Caki2 (cell line): ENCODE results near the gene PDE4D. TPM values are rescaled to one million over a fixed set of nuclear protein-coding genes. Genes with fewer than 3 reads are reported as not detected.
A peak's percentile ranks its signal among the peaks of the same experiment; 100 is the strongest.
"Not testable (repeated sequence)": the region's sequence is repeated elsewhere in the genome, so short reads cannot be mapped to it uniquely, and the experiment has no call there.

Experiments used
- DNase-seq: peaks from one replicate; pipeline ENCODE4 v3.0.0-alpha.2; 2015; ENCODE audit warnings: low read depth
- in situ Hi-C: cut with HindIII; loops from 2 replicates; pipeline ENCODE4 v1.10.0; 2016; ENCODE audit warnings: low sequenced_read_pairs, low pct_unique_long_range_greater_than_20kb, mixed read lengths
- total RNA-seq: library from RNA; depleted of rRNA; stranded (reverse); fragments of >200 nt; shearing (Covaris generic); gene quantifications from 2 replicates; pipeline ENCODE4 v1.2.3, GENCODE V29; 2014; ENCODE audit warnings: low replicate concordance

The PDE4D gene
- total RNA-seq, 1 experiment from 2014 or later: 19.4 TPM

DNA sequence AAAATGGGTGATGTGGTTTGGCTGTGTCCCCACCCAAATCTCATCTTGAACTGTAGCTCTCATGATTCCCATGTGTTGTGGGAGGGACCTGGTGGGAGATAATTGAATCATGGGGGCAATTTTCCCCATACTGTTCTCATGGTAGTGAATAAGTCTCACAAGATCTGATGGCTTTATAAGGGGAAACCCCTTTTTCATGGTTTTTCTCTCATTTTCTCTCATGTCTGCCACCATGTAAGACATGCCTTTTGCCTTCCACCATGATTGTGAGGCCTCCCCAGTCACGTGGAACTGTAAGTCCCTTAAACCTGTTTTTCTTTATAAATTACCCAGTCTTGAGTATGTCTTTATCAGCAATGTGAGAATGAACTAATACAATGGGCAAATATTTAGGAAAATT, 108.8 kb downstream of the PDE4D start:
- DNase-seq, in situ Hi-C loops: not testable (repeated sequence)

DNA sequence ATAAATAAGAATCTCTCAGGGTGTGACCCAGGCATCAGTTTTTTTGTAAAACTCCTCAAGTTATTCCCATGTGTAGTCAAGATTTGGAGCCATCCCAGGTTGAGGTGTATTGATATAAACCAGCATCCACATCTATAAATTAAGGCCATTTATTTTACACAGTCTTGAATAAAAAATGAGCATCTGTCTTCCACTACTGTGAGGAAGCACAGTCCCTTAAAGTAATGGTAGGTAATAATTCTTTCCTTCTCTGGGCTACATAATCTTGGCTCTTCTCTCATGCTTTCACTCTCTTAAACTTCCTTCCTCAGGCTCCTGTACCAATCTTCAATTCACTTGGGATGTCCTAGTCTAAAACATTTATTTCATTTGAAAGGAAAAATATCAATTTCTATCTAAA, 110.3 kb downstream of the PDE4D start:
- no peak for DNase-seq
- in situ Hi-C loops: no loop called here

DNA sequence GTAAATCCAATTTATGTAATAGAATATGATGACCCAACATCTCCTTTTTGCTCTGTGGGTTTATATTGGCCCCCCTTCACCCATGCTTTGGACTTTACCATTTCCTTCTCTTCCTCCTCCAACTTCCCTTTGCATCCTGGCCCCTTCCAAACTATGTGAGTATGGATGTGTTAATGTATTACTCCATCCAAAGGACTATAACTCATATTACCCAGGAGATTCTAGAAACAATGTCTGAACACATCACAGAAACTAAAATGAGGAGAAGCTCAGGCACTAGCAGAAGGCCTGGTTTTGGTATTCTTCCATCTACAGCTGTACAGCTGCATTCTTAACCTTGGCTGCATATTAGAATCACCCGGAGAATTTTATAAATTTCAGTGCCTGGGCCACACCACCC, 110.7 kb downstream of the PDE4D start:
- DNase-seq: no peak
- in situ Hi-C loops: no loop called here

DNA sequence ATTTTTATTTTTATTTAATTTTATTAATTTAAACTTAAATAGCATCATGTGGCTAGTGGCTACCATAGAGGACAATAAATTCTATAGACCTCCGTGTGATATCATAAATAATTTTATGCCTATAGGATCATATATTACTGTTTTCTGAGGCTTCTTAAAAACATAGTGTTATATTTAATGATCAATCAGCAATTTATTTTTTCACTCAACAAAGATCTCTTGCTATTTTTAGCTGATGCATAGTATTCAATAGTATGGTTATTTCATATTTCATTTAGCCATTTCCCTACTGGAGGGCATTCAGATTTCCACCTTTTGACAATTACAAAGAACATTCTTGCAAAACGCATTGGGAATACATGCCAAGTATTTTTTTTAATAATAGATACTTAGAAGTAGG, 114.1 kb downstream of the PDE4D start:
- in situ Hi-C loops: no loop called here
- DNase-seq: no peak

DNA sequence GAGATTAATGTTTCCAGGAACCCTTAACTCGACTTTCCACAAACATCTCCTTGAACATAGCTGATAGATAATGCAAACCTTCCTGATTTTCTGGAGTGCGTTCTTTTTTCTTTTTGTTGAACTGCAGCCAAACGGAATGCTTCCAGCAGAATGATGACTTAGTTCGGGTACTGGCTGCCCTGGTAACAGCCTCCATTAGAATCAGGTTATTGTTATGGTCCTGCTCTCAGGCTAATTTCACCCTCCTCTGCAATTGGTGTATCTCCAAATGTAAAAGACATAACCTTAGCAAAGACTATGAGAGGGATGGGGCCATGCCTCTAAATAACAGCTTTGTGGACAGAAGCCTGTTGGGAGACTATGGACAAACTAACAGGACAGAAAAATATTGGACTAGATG, 116.5 kb downstream of the PDE4D start:
- DNase-seq: no peak

DNA sequence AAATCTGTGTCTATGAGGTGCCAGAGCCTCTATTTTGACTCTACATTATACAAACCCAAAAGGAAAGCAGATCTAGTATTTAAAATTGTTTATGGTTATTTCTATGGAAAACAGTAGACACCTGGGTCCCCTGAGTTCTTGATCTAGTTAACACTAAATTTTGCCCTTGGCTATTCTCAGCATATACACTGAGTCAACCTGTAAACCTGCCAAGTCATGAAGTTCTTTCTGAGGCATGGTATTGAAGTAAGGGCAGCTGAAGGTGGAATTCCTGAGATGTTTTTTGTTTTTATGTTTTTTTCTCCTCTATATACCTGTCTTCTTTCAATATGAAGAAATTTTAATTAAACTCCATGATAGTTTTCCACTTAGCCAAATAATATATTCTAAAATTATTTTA, 120.2 kb downstream of the PDE4D start:
- DNase-seq: no peak
- in situ Hi-C loops: no loop called here

More for the DNA sequence above, 116.5 kb downstream of the PDE4D start:
- in situ Hi-C loops: no loop called here

DNA sequence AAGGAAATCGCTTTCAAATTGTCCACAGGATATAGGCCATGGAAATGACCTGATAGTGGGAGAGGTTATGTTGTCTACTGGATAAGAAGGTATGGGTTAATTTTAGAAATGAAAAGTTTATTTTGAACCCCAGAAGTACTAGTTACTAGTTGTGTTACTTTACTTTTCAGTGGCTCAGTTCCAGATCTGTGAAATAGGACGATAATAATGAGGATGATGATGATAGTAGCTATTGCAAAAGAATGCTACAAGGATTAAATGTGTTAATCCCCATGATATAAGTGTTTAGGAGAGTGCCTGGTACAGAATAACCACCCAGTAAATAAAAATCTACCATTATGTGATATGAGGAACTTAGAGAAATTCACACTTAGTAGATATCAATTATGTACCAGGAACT, 120.8 kb downstream of the PDE4D start:
- in situ Hi-C loops: no loop called here
- DNase-seq: no peak

DNA sequence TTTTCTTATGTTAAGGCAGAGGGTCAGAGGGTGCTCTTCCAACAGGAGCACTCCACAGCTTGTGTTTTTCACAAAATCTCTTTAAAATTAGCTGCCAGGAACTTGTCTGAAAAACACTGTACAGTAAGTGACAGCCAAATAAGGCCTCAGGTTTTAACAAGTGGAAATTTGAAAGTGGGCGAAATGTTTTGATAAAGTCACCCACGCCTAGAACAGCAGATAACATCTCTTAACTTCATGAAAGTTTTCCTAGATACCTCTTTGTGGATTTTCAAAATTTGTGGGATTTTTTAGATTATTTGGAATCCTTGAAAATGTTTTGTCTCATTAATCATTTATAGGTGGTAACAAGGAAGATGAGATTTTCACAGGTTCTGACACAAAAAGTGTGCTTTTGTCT, 121.3 kb downstream of the PDE4D start:
- DNase-seq: no peak
- in situ Hi-C loops: no loop called here

DNA sequence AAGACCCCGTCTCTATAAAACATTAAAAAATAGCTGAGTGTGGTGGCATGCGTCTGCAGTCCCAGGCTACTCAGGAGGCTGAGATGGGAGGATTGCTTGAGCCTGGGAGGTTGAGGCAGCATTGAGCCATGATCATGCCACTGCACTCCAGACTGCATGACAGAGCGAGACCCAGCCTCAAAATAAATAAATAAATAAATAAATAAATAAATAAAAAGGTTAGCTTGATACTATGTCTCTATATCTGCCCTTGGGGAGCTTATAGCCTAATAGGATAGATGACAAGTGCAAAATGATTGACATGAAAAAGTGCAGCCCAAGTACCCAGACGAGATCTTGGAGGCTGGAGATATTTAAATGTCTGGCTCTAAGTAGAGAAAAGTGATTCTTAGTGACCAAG, 122.6 kb downstream of the PDE4D start:
- in situ Hi-C loops: no loop called here

DNA sequence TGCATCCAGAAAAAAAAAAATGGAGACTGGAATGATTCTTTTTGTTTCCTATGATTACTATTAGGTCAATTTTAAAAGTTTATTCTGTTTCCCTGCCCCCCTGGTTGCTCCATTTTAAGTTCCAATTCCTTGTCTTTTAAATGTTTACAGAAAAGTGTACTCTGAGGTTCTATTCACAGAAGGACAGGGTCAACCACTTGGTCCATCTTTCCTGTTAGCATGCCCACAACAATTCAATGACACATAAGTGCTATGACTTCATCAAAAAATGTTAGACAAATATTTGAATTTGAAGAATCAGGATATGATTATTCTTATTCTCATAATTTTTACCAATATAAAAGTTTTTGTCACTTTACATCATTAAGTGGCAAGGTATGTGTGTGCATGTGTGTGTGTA, 123.7 kb downstream of the PDE4D start:
- in situ Hi-C loops: no loop called here
- DNase-seq: no peak

More for the DNA sequence above, 122.6 kb downstream of the PDE4D start:
- no peak for DNase-seq

DNA sequence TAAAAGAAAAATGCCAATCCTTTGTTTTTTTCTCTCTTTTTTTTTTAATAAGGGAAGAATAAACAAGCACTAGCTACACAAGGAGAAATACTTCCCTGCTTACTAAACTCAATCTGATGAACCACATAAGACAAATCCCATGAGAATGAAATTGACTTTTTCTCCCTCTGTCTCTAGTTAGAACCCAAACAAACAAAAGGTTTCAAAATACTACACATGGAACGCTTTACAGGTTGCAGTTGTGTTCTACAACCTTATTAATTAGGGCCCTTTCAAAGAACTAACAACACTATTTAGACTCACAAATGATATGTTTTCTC, 124.5 kb downstream of the PDE4D start:
- in situ Hi-C loops: no loop called here
- no peak for DNase-seq

DNA sequence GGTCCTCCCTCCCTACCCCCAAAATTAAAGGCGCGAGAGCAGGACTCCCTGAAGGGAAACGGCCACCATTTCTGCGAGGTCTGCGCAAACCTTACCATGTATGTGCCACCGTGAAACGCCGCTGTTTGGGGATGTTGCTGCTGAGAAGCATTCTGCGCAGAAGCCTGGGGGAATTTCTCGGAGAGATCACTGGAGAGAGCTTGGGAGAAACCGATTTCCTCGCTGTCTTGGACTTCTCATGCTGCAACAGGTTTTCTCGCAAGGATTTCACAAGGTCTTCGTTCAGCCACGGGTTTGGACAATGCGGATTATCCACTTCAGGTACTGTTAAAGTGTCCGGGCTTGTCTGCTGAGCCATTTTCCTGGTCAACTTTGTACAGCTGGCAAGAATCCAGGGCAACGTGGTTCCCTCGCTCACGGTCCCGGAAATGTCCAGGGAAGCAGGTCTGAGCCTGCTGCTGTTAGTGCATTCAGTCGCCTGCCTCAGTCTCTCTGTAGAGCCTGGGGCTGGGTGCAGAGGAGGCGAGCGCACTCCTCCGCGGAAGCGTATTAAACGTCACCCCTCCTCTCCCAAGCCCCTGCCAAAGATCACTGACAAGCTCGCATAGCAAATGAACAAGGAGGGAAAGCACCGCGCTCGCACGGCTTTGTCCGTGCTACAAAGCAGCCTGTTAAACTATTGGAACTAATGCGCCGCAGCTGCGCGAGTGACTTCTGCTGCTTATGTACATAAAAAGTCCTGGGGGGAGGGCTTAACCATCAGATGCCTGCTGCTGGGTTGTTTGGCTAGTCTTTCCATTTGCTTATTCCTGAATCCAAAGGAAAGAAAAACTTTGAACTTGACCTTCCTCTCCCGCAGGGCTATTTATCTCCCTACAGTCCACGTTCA, 125.1 kb downstream of the PDE4D start:
- in situ Hi-C loops: no loop called here
- DNase-seq: peak; percentile 86

DNA sequence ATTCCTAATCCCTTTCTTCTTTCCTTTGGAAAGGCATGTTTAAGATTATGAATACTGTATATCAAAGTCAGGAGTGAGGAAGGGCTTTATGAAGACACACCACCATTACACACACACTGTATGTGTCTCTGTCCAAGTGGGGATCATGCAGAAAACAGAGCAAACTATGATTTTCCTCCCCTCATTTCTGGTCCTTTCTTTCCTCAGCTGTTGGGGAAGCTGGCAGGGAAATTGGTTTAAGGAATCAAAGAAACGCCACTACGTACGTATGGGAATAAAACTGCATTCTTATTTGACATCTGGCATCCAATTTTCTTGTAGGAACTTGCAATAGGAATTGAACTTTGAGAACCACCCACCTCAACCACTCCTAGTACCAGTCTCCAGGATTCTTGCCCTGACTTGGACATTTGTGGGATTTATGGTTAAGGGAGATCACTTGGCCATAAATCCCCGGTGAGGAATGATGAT, 125.8 kb downstream of the PDE4D start:
- in situ Hi-C loops: no loop called here
- DNase-seq: peak; percentile 54

DNA sequence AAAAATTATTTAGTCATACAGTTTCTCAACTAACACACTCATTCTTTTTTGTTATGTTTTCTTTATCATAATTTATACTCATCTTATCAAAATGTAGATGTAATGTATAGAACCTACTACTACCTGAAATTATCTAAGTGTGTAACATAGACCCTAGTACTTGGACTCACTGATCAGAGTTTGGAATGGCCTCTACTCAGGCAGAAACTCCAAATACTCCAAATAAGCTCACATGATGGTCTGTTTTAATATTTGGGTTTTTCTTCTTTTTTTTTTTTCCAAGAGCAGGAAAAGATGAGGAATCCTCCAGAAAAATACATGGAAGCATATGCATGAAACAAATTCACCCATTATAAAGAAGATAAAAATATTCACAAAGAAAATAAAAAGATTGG, 126.3 kb downstream of the PDE4D start:
- in situ Hi-C loops: no loop called here
- peak; percentile 18 for DNase-seq

DNA sequence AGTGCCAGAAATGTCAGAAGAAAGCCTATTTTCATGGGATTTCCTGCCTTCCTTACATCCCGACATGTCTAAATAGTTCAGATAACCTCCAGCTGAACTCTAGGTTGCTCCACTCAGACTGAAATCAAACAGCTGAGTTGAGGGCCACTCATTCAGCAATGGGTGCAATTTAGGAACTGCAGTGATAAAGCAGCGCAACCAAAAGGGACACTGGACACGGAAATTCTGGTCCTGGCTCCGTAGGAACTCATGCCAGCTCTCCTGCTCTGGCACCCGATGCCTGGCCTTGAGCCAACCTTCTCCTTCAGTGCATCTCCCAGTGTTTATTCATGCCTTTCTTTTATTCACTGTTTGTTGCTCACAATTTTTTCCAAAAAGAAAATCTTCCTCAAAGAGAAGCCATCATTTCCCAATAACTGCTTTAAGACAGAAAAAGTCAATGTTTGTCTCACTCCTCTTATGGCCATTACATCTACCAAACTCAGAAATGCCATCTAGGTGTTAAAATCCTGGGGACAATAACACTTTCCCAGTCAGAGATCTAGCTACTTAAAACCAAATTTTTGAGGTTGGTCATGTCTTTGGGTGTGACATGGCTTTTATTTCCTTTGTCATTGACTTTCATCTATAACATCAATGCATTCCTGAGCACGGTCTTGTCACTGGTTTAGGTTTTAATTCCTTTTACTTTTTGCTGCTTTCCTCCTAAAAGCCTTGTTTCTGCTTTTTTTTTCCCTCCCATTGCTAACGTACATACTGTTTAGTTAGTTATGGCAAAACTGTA, 126.9 kb downstream of the PDE4D start:
- in situ Hi-C loops: no loop called here
- peak; percentile 64 for DNase-seq

DNA sequence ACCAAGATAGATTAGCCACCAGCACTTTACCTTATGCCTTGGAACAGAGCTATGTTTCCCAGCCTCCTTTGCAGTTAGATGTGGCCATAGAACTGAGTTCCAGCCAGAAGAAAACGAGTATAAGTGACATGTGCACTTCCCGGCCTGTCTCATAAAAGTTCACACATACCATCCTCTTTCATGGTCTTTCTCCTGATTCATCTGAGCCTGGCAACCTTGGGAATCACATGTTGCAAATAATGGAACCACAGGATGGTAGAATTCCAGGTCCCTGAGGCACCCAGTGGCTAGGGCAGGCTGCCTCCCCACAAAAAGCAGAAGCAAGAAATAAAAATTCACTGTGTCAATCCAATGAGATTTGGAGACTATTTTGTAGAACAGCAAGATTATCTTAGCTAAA, 128.1 kb downstream of the PDE4D start:
- in situ Hi-C loops: no loop called here

DNA sequence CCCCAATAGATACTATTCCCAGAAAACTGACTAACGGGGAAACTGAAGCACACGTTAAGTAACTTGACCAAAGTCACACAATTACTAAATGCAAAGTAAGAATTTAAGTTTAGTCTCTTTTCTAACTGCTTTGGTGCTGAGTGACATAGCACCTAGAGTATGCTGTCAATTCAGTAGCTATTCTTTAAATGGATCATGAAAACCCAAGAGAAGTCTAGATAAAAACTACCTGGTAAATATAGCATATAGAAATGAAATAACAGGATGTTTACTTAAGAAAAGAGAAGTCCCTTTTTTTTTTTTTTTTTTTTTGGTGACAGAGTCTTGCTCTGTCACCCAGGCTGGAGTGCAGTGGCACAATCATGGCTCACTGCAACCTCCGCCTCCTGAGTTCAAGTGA, 129.2 kb downstream of the PDE4D start:
- in situ Hi-C loops: no loop called here
- no peak for DNase-seq

More for the DNA sequence above, 128.1 kb downstream of the PDE4D start:
- DNase-seq: peak; percentile 39

DNA sequence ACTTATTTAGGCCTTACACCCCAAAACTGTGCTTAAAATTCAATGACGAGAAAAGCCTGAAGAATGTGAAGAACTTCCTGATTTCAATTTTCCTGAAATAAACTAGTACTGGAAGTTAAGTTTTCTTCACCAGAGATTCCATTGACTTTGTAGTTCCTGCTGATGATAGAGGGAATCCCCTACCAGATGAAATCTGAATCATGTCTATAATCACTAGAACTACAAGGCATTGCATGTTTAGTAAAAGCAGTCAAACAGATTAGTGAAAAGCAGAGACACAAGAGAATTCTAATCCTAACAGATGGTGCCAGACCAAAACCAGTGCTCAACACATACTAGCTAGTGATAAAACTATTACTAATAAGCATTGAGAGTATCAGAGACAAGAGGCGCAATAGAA, 130.0 kb downstream of the PDE4D start:
- in situ Hi-C loops: no loop called here
- DNase-seq: peak; percentile 28

DNA sequence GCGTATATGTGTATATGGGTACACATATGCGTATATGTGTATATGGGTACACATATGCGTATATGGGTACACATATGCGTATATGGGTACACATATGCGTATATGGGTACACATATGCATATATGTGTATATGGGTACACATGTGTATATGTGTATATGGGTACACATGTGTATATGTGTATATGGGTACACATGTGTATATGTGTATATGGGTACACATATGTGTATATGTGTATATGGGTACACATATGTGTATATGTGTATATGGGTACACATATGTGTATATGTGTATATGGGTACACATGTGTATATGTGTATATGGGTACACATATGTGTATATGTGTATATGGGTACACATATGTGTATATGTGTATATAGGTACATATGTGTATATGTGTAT, 131.3 kb downstream of the PDE4D start:
- DNase-seq, in situ Hi-C loops: not testable (repeated sequence)
